MCF 10A (cell line): Measurements from ENCODE around the gene ZMYM1. TPM values are rescaled to one million over a fixed set of nuclear protein-coding genes. Genes with fewer than 3 reads are reported as not detected.
"Not testable (repeated sequence)": the region's sequence is repeated elsewhere in the genome, so short reads cannot be mapped to it uniquely, and the experiment has no call there.

Experiments
- BruUV-seq: library from RNA; stranded (reverse); fragments of 400-500 nt; replicated peaks from 2 replicates; lab custom pipeline; 2021; lab: Mats Ljungman, UMichigan
- CTCF ChIA-PET: fragments of 300-600 bp; sonication (Branson Sonifier 250); formaldehyde crosslinking; extraction: SDS; loops from one replicate; lab custom pipeline; 2021; ENCODE audit warnings: antibody characterized with exemption, inconsistent platforms; lab: Yijun Ruan, JAX
- POLR2A ChIA-PET: fragments of 300-600, 350-650 bp; sonication (Branson Sonifier 250); formaldehyde crosslinking; extraction: SDS; loops from one replicate; lab custom pipeline; 2020; ENCODE audit warnings: antibody characterized with exemption, inconsistent platforms; lab: Yijun Ruan, JAX
- DNase-seq: peaks from one replicate; pipeline ENCODE4 v3.0.0-alpha.2; 2018; ENCODE audit not compliant: unreplicated experiment
- H3K27ac Mint-ChIP-seq: one replicate; pipeline ENCODE4 v1.8.0; 2022; ENCODE audit warnings: mild to moderate bottlenecking, low read depth, mixed read lengths; ENCODE audit not compliant: unreplicated experiment
- H3K27me3 Mint-ChIP-seq: one replicate; pipeline ENCODE4 v1.8.0; 2022; ENCODE audit warnings: mixed read lengths; ENCODE audit not compliant: insufficient read depth, unreplicated experiment
- H3K36me3 Mint-ChIP-seq: one replicate; pipeline ENCODE4 v1.8.0; 2022; ENCODE audit warnings: mild to moderate bottlenecking, moderate library complexity, mixed read lengths; ENCODE audit not compliant: insufficient read depth, unreplicated experiment
- H3K4me1 Mint-ChIP-seq: one replicate; pipeline ENCODE4 v1.8.0; 2022; ENCODE audit warnings: mixed read lengths; ENCODE audit not compliant: insufficient read depth, unreplicated experiment
- H3K4me3 Mint-ChIP-seq: one replicate; pipeline ENCODE4 v1.8.0; 2022; ENCODE audit warnings: mild to moderate bottlenecking, moderate library complexity, mixed read lengths; ENCODE audit not compliant: unreplicated experiment
- H3K9me3 Mint-ChIP-seq: one replicate; pipeline ENCODE4 v1.8.0; 2022; ENCODE audit warnings: mixed read lengths; ENCODE audit not compliant: unreplicated experiment
- CTCF ChIP-seq: fragments of 200-600 bp; IDR thresholded peaks from one replicate; pipeline ENCODE4 v1.8.0; 2022; ENCODE audit warnings: antibody characterized with exemption, mild to moderate bottlenecking; ENCODE audit not compliant: unreplicated experiment
- intact Hi-C: fragments of 100-400 bp; cut with micrococcal nuclease; formaldehyde crosslinking; loops from 2 replicates; pipeline ENCODE4 v1.14.1; 2022
- total RNA-seq: library from RNA; stranded (reverse); gene quantifications from 2 replicates; pipeline ENCODE4 v1.2.3, GENCODE V29; 2022

ZMYM1 gene
- total RNA-seq, 1 experiment from 2014 or later: 21.2 TPM

- CTCF ChIA-PET: interaction anchor here (0.6 kb wide), 2 partner anchors 131 to 1088 kb away, joined by 3 read pairs; no protein-coding TSS in a partner anchor
- BruUV-seq: no TSS peak
Observed at GRCh38 chr1:35073265-35073811, 5.8 kb upstream of the ZMYM1 start.

GRCh38 chr1:35076426-35076825 is 2.8 kb upstream of the ZMYM1 start:
- H3K27me3 Mint-ChIP-seq: peaks cover 14% of the 10 kb centered on the region
- POLR2A ChIA-PET: interaction anchor here (0.9 to 1.3 kb wide), 4 partner anchors 9 to 117 kb away, joined by 3 to 6 read pairs (median 4); partner anchors contain the start of genes SFPQ and ZMYM6

More at GRCh38 chr1:35073265-35073811, 5.8 kb upstream of the ZMYM1 start:
- intact Hi-C loops: no loop called here
- peaks cover 14% of the 10 kb centered on the region for H3K27me3 Mint-ChIP-seq
- H3K4me1 Mint-ChIP-seq: peaks cover 16% of the 10 kb centered on the region
- DNase-seq: no peak
- H3K36me3 Mint-ChIP-seq: no peaks in the 10 kb centered on the region
- H3K4me3 Mint-ChIP-seq: no peak overlapping the region
- no peak overlapping the region for H3K27ac Mint-ChIP-seq
- no peaks in the 10 kb centered on the region for H3K9me3 Mint-ChIP-seq
- no peak for TF ChIP-seq CTCF
- POLR2A ChIA-PET: no interaction called here

GRCh38 chr1:35080171-35080854 is 1.1 kb downstream of the ZMYM1 start:
- Mint-ChIP-seq H3K9me3 (no peaks in the 10 kb centered on the region), H3K36me3 (peaks cover 11% of the 10 kb centered on the region), H3K27me3 (no peaks in the 10 kb centered on the region), H3K4me3 (peak overlapping the region; percentile 98), H3K4me1 (peaks cover 21% of the 10 kb centered on the region), H3K27ac (peak overlapping the region; percentile 98)
- intact Hi-C loops: no loop called here
- CTCF ChIA-PET: interaction anchor here (0.6 to 1.2 kb wide), 3 partner anchors 37 to 1151 kb away, joined by 3 to 4 read pairs (median 3); no protein-coding TSS in a partner anchor
- no TSS peak for BruUV-seq
- no peak for TF ChIP-seq CTCF
- DNase-seq: no peak
- POLR2A ChIA-PET: interaction anchor here (0.7 to 9.6 kb wide), 5 partner anchors 34 to 112 kb away, joined by 3 to 122 read pairs (median 7); partner anchors contain the start of genes SFPQ and ZMYM6

More at GRCh38 chr1:35076426-35076825, 2.8 kb upstream of the ZMYM1 start:
- H3K36me3 Mint-ChIP-seq, intact Hi-C loops, H3K4me3 Mint-ChIP-seq, H3K9me3 Mint-ChIP-seq, H3K27ac Mint-ChIP-seq, BruUV-seq: not testable (repeated sequence)
- peak; percentile 91 for DNase-seq
- CTCF ChIA-PET: interaction anchor here (0.7 kb wide), 1 partner anchor 1233 kb away, joined by 3 read pairs; no protein-coding TSS in a partner anchor
- H3K4me1 Mint-ChIP-seq: peaks cover 16% of the 10 kb centered on the region

- POLR2A ChIA-PET: interaction anchor here (0.7 to 9.6 kb wide), 9 partner anchors 8 to 846 kb away, joined by 3 to 122 read pairs (median 3); partner anchors contain the start of genes AGO3, TMEM35B and ZMYM6
- no peak for TF ChIP-seq CTCF
- Mint-ChIP-seq H3K9me3 (no peaks in the 10 kb centered on the region), H3K36me3 (peaks cover 5% of the 10 kb centered on the region), H3K27ac (peak overlapping the region; percentile 87), H3K4me1 (peaks cover 16% of the 10 kb centered on the region), H3K4me3 (no peak overlapping the region), H3K27me3 (no peaks in the 10 kb centered on the region)
- intact Hi-C loops: no loop called here
- BruUV-seq: no TSS peak
- peak; percentile 54 for DNase-seq
- CTCF ChIA-PET: interaction anchor here (0.6 kb wide), 3 partner anchors 34 to 215 kb away, joined by 3 read pairs; no protein-coding TSS in a partner anchor
Observed at GRCh38 chr1:35085421-35085820, 6.2 kb downstream of the ZMYM1 start.
